Measurements from ENCODE around the gene TPRN. TPM values are rescaled to one million over a fixed set of nuclear protein-coding genes. Genes with fewer than 3 reads are reported as not detected.

The TPRN gene
- polyA plus RNA-seq, 3 donors from 2014 or later: 0.11 to 1.1 (median 0.60) TPM

DNA sequence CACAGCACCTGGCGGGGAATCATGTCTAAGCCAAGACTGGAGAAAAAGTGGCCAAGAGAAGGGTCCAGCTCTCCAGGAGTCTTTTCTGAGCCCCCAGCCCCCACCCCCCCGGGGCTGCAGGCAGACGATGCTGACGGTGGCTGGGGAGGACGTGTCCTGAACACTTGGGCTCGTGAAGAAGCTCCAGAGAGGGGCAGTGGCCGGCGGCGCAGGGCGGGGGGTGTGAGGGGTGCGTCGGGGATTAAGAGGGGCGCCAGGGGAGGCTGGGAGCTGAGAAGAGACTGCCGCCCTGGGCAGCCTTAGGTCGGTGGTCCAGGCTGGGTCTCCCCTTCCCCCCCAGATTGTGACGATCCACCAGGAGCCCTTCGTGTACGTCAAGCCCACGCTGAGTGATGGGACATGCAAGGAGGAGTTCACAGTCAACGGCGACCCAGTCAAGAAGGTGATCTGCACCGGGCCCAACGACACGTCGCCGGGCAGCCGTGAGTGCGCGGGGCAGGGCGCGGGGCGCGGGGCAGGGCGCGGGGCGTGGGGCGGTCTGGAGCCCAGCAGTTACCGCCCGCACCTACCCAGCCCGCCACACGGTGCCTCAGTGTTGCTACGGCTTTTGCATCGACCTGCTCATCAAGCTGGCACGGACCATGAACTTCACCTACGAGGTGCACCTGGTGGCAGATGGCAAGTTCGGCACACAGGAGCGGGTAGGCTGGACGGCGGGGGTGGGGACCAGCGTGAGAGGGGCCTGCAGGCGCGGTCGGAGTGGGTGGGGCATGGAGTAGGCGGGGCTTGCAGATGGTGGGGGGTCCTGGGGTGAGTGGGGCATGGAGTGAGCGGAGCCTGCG, 39.6 kb downstream of the TPRN start:
- no peak overlapping the region for H3K27ac Mint-ChIP-seq
- peaks cover 14 to 33% (median 20%) of the 10 kb centered on the region in 3 donors for H3K27me3 Mint-ChIP-seq (ENCODE audit: low read depth in 3 of 3)
- peaks cover 5 to 12% of the 10 kb centered on the region in 2 donors for H3K4me1 Mint-ChIP-seq
- no peaks in the 10 kb centered on the region for H3K9me3 Mint-ChIP-seq
- H3K4me3 Mint-ChIP-seq: no peak overlapping the region
- no peak for DNase-seq
- no peaks in the 10 kb centered on the region for H3K36me3 Mint-ChIP-seq

DNA sequence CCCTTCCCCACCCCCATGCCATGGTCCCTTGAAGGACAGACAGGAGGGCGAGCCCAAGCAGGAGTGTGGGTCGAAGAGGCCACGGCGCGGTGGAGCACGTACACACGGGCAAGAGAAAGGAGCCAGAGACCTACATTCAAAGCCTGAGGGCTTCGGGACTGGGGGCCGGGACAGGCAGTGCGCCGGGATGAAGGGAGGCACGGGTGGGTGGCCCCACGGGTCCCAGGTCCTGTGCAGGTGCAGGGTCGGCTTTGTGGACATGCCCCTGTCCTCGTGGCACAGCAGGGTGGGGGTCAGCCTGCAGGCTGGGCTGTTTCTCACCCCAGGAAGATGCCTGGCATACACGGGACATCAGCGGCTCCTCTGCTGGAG, 40.5 kb downstream of the TPRN start:
- no peak for DNase-seq
- Mint-ChIP-seq H3K36me3 (no peaks in the 10 kb centered on the region), H3K27me3 (ENCODE audit: low read depth in 3 of 3) (peaks cover 11 to 30% (median 16%) of the 10 kb centered on the region in 3 donors), H3K4me1 (peaks cover 5 to 12% of the 10 kb centered on the region in 2 donors), H3K27ac (no peak overlapping the region), H3K9me3 (no peaks in the 10 kb centered on the region), H3K4me3 (no peak overlapping the region)

DNA sequence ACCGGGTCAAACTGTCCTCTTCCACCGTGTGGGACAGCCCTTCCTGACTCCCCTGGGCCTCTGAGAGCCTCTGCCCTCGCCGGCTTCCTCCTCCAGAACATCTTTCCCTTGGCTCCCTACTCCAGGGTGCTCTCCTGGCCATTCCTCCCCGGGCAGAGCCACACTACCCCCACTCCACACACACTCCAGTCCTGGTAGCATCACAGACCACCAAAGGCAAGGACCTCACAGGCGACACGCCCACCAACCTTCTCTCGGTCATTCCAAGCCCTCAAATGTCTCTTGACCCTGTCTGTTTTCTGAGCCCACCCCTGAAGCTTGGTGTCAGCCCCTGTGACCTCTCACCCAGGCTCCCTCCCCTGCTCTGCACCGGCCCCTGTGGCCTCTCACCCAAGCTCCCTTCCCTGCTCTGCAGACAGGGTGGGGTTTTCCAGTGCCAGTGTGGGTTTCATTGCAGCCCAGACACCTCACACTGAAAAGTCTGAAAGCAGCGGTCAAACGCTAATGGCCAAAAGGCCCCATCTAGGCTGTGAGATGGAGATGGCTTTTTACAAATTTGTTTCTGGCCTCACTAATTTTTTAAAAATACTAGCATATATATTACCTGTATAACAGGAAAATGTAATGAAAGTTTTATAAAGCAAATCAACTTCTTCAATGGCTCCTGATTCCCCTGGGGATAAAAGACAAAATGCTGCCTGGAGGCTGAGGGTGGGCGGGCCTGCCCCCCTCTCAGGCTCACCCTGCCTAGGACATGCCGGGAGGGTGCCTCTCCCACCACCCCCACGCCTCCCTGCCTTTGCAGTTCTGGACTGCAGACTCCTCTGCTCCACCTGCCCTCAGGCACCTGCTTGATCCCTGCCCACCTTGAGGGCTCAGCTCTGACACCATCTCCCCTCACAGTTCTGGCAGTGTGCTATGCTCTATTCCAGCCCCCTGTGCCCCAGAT, 41.2 kb downstream of the TPRN start:
- peak overlapping the region in 2 of 5 donors; percentile 3 to 18 for H3K4me3 Mint-ChIP-seq
- H3K36me3 Mint-ChIP-seq: no peaks in the 10 kb centered on the region
- no peak for DNase-seq
- H3K27ac Mint-ChIP-seq: peak overlapping the region in 1 of 6 donors; percentile 43
- H3K4me1 Mint-ChIP-seq: peaks cover 5 to 12% of the 10 kb centered on the region in 2 donors
- peaks cover 10 to 29% (median 13%) of the 10 kb centered on the region in 3 donors for H3K27me3 Mint-ChIP-seq (ENCODE audit: low read depth in 3 of 3)
- no peaks in the 10 kb centered on the region for H3K9me3 Mint-ChIP-seq

GRCh38 chr9:137158625-137159024, 41.9 kb downstream of the TPRN start:
- Mint-ChIP-seq H3K36me3 (no peaks in the 10 kb centered on the region), H3K9me3 (no peaks in the 10 kb centered on the region), H3K4me1 (peaks cover 5 to 12% of the 10 kb centered on the region in 2 donors), H3K4me3 (no peak overlapping the region), H3K27ac (no peak overlapping the region), H3K27me3 (ENCODE audit: low read depth in 3 of 3) (peaks cover 10 to 29% (median 13%) of the 10 kb centered on the region in 3 donors)
- no peak for DNase-seq

GRCh38 chr9:137157618-137158415, 42.7 kb downstream of the TPRN start:
- DNase-seq: no peak
- Mint-ChIP-seq H3K27me3 (ENCODE audit: low read depth in 3 of 3) (peaks cover 10 to 24% (median 13%) of the 10 kb centered on the region in 3 donors), H3K27ac (peak overlapping the region in 1 of 6 donors; percentile 40), H3K4me1 (peaks cover 5 to 12% of the 10 kb centered on the region in 2 donors), H3K9me3 (no peaks in the 10 kb centered on the region), H3K36me3 (no peaks in the 10 kb centered on the region), H3K4me3 (peak overlapping the region in 3 of 5 donors; percentile 24 to 46 (median 39))

GRCh38 chr9:137156567-137157375, 43.8 kb downstream of the TPRN start:
- Mint-ChIP-seq H3K36me3 (no peaks in the 10 kb centered on the region), H3K27me3 (ENCODE audit: low read depth in 3 of 3) (peaks cover 7 to 24% (median 11%) of the 10 kb centered on the region in 3 donors), H3K4me3 (peak overlapping the region; percentile 18 to 66 (median 50)), H3K27ac (no peak overlapping the region), H3K4me1 (peaks cover 5 to 12% of the 10 kb centered on the region in 2 donors), H3K9me3 (no peaks in the 10 kb centered on the region)
- DNase-seq: peak; percentile 32 to 40 (median 37)

- H3K36me3 Mint-ChIP-seq: no peaks in the 10 kb centered on the region
- peaks cover 0 to 9% of the 10 kb centered on the region in 2 donors for H3K4me1 Mint-ChIP-seq
- H3K4me3 Mint-ChIP-seq: no peak overlapping the region
- DNase-seq: no peak
- no peak overlapping the region for H3K27ac Mint-ChIP-seq
- no peaks in the 10 kb centered on the region for H3K9me3 Mint-ChIP-seq
- peaks cover 2 to 6% (median 4%) of the 10 kb centered on the region in 3 donors for H3K27me3 Mint-ChIP-seq (ENCODE audit: low read depth in 3 of 3)
Measured at GRCh38 chr9:137152844-137153405, 47.6 kb downstream of the TPRN start.

DNA sequence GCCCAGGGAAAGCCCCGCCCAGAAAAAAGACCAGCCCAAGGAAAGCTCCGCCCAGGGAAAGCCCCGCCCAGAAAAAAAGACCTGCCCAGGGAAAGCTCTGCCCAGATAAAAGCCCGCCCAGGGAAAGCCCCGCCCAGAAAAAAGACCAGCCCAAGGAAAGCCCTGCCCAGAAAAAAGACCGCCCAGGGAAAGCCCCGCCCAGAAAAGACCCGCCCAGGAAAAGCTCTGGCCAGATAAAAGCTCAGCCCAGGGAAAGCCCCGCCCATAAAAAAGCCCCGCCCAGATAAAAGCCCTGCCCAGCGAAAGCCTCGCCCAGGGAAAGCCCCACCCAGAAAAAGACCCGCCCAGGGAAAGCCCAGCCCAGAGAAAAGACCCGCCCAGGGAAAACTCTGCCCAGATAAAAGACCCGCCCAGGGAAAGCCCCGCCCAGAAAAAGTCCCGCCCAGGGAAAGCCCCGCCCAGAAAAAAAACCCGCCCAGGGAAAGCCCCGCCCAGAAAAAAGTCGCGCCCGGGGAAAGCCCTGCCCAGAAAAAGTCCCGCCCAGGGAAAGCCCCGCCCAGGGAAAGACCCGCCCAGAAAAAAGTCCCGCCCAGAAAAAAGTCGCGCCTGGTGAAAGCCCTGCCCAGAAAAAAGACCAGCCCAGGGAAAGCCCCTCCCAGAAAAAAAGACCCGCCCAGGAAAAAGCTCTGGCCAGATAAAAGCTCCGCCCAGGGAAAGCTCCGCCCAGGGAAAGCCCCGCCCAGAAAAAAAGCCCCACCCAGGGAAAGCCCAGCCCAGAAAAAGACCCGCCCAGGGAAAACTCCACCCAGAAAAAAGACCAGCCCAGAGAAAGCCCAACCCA, 49.7 kb downstream of the TPRN start:
- no peak for DNase-seq
- H3K4me3 Mint-ChIP-seq: no peak overlapping the region
- H3K9me3 Mint-ChIP-seq: no peaks in the 10 kb centered on the region
- H3K4me1 Mint-ChIP-seq: no peaks in the 10 kb centered on the region
- no peaks in the 10 kb centered on the region for H3K36me3 Mint-ChIP-seq
- peaks cover 0 to 5% (median 1%) of the 10 kb centered on the region in 3 donors for H3K27me3 Mint-ChIP-seq (ENCODE audit: low read depth in 3 of 3)
- H3K27ac Mint-ChIP-seq: no peak overlapping the region

GRCh38 chr9:137149942-137150616, 50.5 kb downstream of the TPRN start:
- no peak overlapping the region for H3K4me3 Mint-ChIP-seq
- peaks cover 0 to 5% (median 2%) of the 10 kb centered on the region in 3 donors for H3K27me3 Mint-ChIP-seq (ENCODE audit: low read depth in 3 of 3)
- DNase-seq: no peak
- no peaks in the 10 kb centered on the region for H3K9me3 Mint-ChIP-seq
- H3K36me3 Mint-ChIP-seq: no peaks in the 10 kb centered on the region
- H3K27ac Mint-ChIP-seq: no peak overlapping the region
- no peaks in the 10 kb centered on the region for H3K4me1 Mint-ChIP-seq

GRCh38 chr9:137149363-137149762, 51.2 kb downstream of the TPRN start:
- no peak for DNase-seq
- H3K4me3 Mint-ChIP-seq: no peak overlapping the region
- H3K9me3 Mint-ChIP-seq: no peaks in the 10 kb centered on the region
- H3K27ac Mint-ChIP-seq: no peak overlapping the region
- H3K36me3 Mint-ChIP-seq: no peaks in the 10 kb centered on the region
- peaks cover 0 to 5% (median 2%) of the 10 kb centered on the region in 3 donors for H3K27me3 Mint-ChIP-seq (ENCODE audit: low read depth in 3 of 3)
- H3K4me1 Mint-ChIP-seq: no peaks in the 10 kb centered on the region

DNA sequence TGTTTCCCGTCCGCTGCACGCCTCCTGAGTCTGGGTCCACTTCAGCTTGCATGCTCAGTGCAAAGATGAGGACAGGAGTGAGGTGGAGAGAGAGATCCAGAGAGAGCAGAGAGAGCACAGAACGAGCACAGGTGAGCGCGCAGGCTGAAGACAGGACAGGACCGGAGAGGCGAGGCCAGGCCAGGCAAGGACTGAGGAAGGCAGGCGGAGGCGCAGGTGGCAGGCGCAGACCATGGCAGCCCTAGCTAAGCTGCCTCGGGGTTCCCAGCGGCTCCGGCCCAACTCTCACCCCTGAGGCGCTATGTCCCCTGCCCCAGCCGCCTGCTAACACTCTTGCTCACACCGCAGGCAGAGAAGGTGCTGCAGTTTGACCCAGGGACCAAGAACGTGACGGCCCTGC, 51.9 kb downstream of the TPRN start:
- Mint-ChIP-seq H3K27ac (no peak overlapping the region), H3K36me3 (no peaks in the 10 kb centered on the region), H3K27me3 (ENCODE audit: low read depth in 3 of 3) (peaks cover 0 to 5% (median 2%) of the 10 kb centered on the region in 3 donors), H3K4me3 (no peak overlapping the region), H3K4me1 (no peaks in the 10 kb centered on the region), H3K9me3 (no peaks in the 10 kb centered on the region)
- no peak for DNase-seq

Data from immature natural killer cell (primary cell).